Peyer's patch (tissue), 4 donors: ENCODE data around the gene UBL7.

Experiments
- CTCF ChIP-seq, 6 experiments: fragments of 450-650 bp in 4 of 6; fragments of 200-600 bp in 2 of 6; sonication (generic) in 1 of 6; IDR thresholded peaks; one replicate each; pipeline ENCODE4 v1.5.1; 2017 to 2019; ENCODE audit warnings: antibody characterized with exemption in 6 of 6, mild to moderate bottlenecking in 3 of 6, moderate library complexity in 1 of 6
- POLR2A ChIP-seq, 2 donors: fragments of 450-650 bp; IDR thresholded peaks; one replicate each; pipeline ENCODE4 v1.5.1; 2017; ENCODE audit warnings: antibody characterized with exemption in 2 of 2, mild to moderate bottlenecking in 2 of 2, moderate library complexity in 2 of 2

GRCh38 chr15:74421302-74422245 is 39.4 kb downstream of the UBL7 start:
- TF ChIP-seq CTCF (IDR thresholded peaks at IDR 0.05) (no peak), POLR2A (IDR thresholded peaks at IDR 0.05) (no peak)
